Measurements from ENCODE around the gene OR4M1.

GRCh38 chr14:19729359-19729758 lies 43.9 kb upstream of the OR4M1 start:
- no peak for TF ChIP-seq CTCF (IDR thresholded peaks at IDR 0.05)
- no peak for TF ChIP-seq POLR2A (IDR thresholded peaks at IDR 0.05)
- no peak for TF ChIP-seq POLR2AphosphoS5 (IDR thresholded peaks at IDR 0.05)

Data from suprapubic skin (tissue), 4 donors.